GM23248 (cell line): ENCODE measurements around the gene HRH3. TPM values are rescaled to one million over a fixed set of nuclear protein-coding genes. Genes with fewer than 3 reads are reported as not detected.

ENCODE experiments used
- DNase-seq: peaks from one replicate; pipeline ENCODE4 v3.0.0-alpha.2; 2015
- H2AFZ ChIP-seq: fragments of 200-600 bp; sonication (generic); 2 replicates; pipeline ENCODE4 v1.6.1; 2016; ENCODE audit warnings: antibody characterized with exemption
- H3F3A ChIP-seq: fragments of 200-600 bp; sonication (generic); 2 replicates; pipeline ENCODE4 v1.6.1; 2016; ENCODE audit warnings: mild to moderate bottlenecking, antibody characterized with exemption, mixed run types; ENCODE audit not compliant: insufficient read depth
- H3K27ac ChIP-seq: fragments of 200-600 bp; sonication (generic); 2 replicates; pipeline ENCODE4 v1.5.1; 2016; ENCODE audit warnings: mild to moderate bottlenecking
- H3K27me3 ChIP-seq: fragments of 200-600 bp; sonication (generic); replicated peaks from 2 replicates; pipeline ENCODE4 v1.6.1; 2016; ENCODE audit warnings: mild to moderate bottlenecking; ENCODE audit not compliant: insufficient read depth
- H3K36me3 ChIP-seq: fragments of 200-600 bp; sonication (generic); 2 replicates; pipeline ENCODE4 v1.6.1; 2016; ENCODE audit warnings: low read depth, mild to moderate bottlenecking
- H3K4me1 ChIP-seq: fragments of 200-600 bp; sonication (generic); 2 replicates; pipeline ENCODE4 v1.6.1; 2016; ENCODE audit warnings: mild to moderate bottlenecking; ENCODE audit not compliant: insufficient read depth
- H3K4me2 ChIP-seq: fragments of 200-600 bp; sonication (generic); one replicate; pipeline ENCODE4 v1.6.1; 2016; ENCODE audit warnings: mild to moderate bottlenecking; ENCODE audit not compliant: unreplicated experiment
- H3K4me3 ChIP-seq: fragments of 200-600 bp; sonication (generic); 2 replicates; pipeline ENCODE4 v1.5.1; 2016; ENCODE audit warnings: mild to moderate bottlenecking
- H3K79me2 ChIP-seq: fragments of 200-600 bp; sonication (generic); 2 replicates; pipeline ENCODE4 v1.6.1; 2016; ENCODE audit warnings: mild to moderate bottlenecking; ENCODE audit not compliant: insufficient read depth
- H3K9ac ChIP-seq: fragments of 200-600 bp; sonication (generic); 2 replicates; pipeline ENCODE4 v1.6.1; 2016; ENCODE audit warnings: mild to moderate bottlenecking
- H3K9me2 ChIP-seq: fragments of 200-600 bp; sonication (generic); 2 replicates; pipeline ENCODE4 v1.6.1; 2016; ENCODE audit warnings: mixed run types, mild to moderate bottlenecking, moderate library complexity; ENCODE audit not compliant: insufficient read depth
- H3K9me3 ChIP-seq: fragments of 200-600 bp; sonication (generic); one replicate; pipeline ENCODE4 v1.6.1; 2017; ENCODE audit warnings: low read depth
- H4K20me1 ChIP-seq: fragments of 200-600 bp; sonication (generic); 2 replicates; pipeline ENCODE4 v1.6.0; 2016; ENCODE audit not compliant: insufficient read depth
- EZH2 ChIP-seq: fragments of 200-600 bp; sonication (generic); IDR thresholded peaks from 2 replicates; pipeline ENCODE4 v1.6.1; 2018; ENCODE audit warnings: antibody characterized with exemption, mild to moderate bottlenecking; ENCODE audit not compliant: insufficient read depth, poor library complexity, severe bottlenecking
- EZH2phosphoT487 ChIP-seq: fragments of 200-600 bp; sonication (generic); IDR thresholded peaks from 2 replicates; pipeline ENCODE4 v1.6.1; 2018; ENCODE audit warnings: antibody characterized with exemption, moderate library complexity, mild to moderate bottlenecking, low read depth; ENCODE audit not compliant: insufficient read depth
- WGBS, 2 experiments: methylation state at CpG; one replicate each; pipeline ENCODE4 v1.1.6; 2015 to 2017; ENCODE audit warnings: low lambda C conversion rate in 2 of 2, low coverage in 1 of 2; ENCODE audit errors: missing lambda C conversion rate in 2 of 2; 5-methylcytosine and 5-hydroxymethylcytosine counted together
- in situ Hi-C: fragments of 300-500 bp; cut with MboI; formaldehyde crosslinking; loops from 2 replicates; pipeline ENCODE4 v1.15.0; 2020
- polyA plus RNA-seq: library from polyadenylated mRNA; unstranded; fragments of >200 nt; fragmentation: Nextera tagmentation; extraction: Ambion mirVana; gene quantifications from 2 replicates; pipeline ENCODE4 v1.2.1, GENCODE V29; 2016
- total RNA-seq: library from RNA; depleted of rRNA; stranded (reverse); fragments of >200 nt; shearing (Covaris generic); gene quantifications from 2 replicates; pipeline ENCODE4 v1.2.3, GENCODE V29; 2014

The HRH3 gene
- total and polyA plus RNA-seq, 2 experiments from 2014 or later: not detected

- H3K9me3 ChIP-seq: no peaks in the 10 kb centered on the region
Measured at GRCh38 chr20:62217913-62218773, 1.9 kb downstream of the HRH3 start.

GRCh38 chr20:62216636-62217566 is 3.2 kb downstream of the HRH3 start:
- Histone ChIP-seq H3K9me3 (no peaks in the 10 kb centered on the region), H3K4me3 (no peak overlapping the region), H3K9me2 (no peaks in the 10 kb centered on the region), H3K4me1 (no peaks in the 10 kb centered on the region), H3K27me3 (peaks cover 24% of the 10 kb centered on the region), H3K36me3 (no peaks in the 10 kb centered on the region), H4K20me1 (no peaks in the 10 kb centered on the region), H3K9ac (no peak overlapping the region), H3K27ac (no peak overlapping the region), H3F3A (no peaks in the 10 kb centered on the region), H3K79me2 (no peaks in the 10 kb centered on the region), H3K4me2 (no peak overlapping the region), H2AFZ (no peak overlapping the region)
- in situ Hi-C loops: no loop called here
- TF ChIP-seq EZH2 (no peak), EZH2phosphoT487 (no peak)
- DNase-seq: no peak
- 70 to 73% methylated on average over 13 to 26 of the region's 26 CpGs for WGBS, 2 experiments

More at GRCh38 chr20:62217913-62218773, 1.9 kb downstream of the HRH3 start:
- H3K4me1 ChIP-seq: no peaks in the 10 kb centered on the region
- H3K9me2 ChIP-seq: no peaks in the 10 kb centered on the region
- H4K20me1 ChIP-seq: no peaks in the 10 kb centered on the region
- H3F3A ChIP-seq: no peaks in the 10 kb centered on the region
- no peak for TF ChIP-seq EZH2phosphoT487
- TF ChIP-seq EZH2: no peak
- no peak overlapping the region for H3K4me2 ChIP-seq
- peaks cover 24% of the 10 kb centered on the region for H3K27me3 ChIP-seq
- no peak overlapping the region for H3K9ac ChIP-seq
- H3K79me2 ChIP-seq: no peaks in the 10 kb centered on the region
- no peak for DNase-seq
- in situ Hi-C loops: no loop called here
- H3K36me3 ChIP-seq: no peaks in the 10 kb centered on the region
- no peak overlapping the region for H3K27ac ChIP-seq
- WGBS, 2 experiments: 53% methylated on average over 33 to 38 of the region's 38 CpGs
- no peak overlapping the region for H2AFZ ChIP-seq
- H3K4me3 ChIP-seq: no peak overlapping the region

GRCh38 chr20:62215991-62216635 is 4.0 kb downstream of the HRH3 start:
- WGBS, 2 experiments: 56 to 63% methylated on average over 19 to 32 of the region's 40 CpGs
- no peak overlapping the region for H2AFZ ChIP-seq
- H3K27me3 ChIP-seq: peaks cover 18% of the 10 kb centered on the region
- H3K9me2 ChIP-seq: no peaks in the 10 kb centered on the region
- H3K79me2 ChIP-seq: no peaks in the 10 kb centered on the region
- TF ChIP-seq EZH2phosphoT487 (no peak), EZH2 (no peak)
- H3K36me3 ChIP-seq: no peaks in the 10 kb centered on the region
- H3F3A ChIP-seq: no peaks in the 10 kb centered on the region
- H3K4me1 ChIP-seq: no peaks in the 10 kb centered on the region
- H3K4me2 ChIP-seq: no peak overlapping the region
- no peak overlapping the region for H3K27ac ChIP-seq
- in situ Hi-C loops: no loop called here
- DNase-seq: no peak
- H3K4me3 ChIP-seq: no peak overlapping the region
- no peaks in the 10 kb centered on the region for H4K20me1 ChIP-seq
- no peak overlapping the region for H3K9ac ChIP-seq
- no peaks in the 10 kb centered on the region for H3K9me3 ChIP-seq
